AG10803 (cell line): ENCODE results near the gene ZNF585A.
"Not testable (repeated sequence)": the region's sequence is repeated elsewhere in the genome, so short reads cannot be mapped to it uniquely, and the experiment has no call there.

ENCODE experiments used
- DNase-seq: peaks from one replicate; pipeline ENCODE4 v3.0.0; 2010; ENCODE audit warnings: low read depth
- H3K4me3 ChIP-seq: 2 replicates; pipeline ENCODE4 v1.5.1; 2011; ENCODE audit warnings: mild to moderate bottlenecking, low read length, control low read depth
- TF ChIP-seq, protein P1 (sequence below): conservative IDR thresholded peaks from 2 replicates; pipeline ENCODE4 v1.5.1; 2011; ENCODE audit warnings: mild to moderate bottlenecking, low read length, control low read depth, inconsistent platforms

ZNF585A gene

DNA sequence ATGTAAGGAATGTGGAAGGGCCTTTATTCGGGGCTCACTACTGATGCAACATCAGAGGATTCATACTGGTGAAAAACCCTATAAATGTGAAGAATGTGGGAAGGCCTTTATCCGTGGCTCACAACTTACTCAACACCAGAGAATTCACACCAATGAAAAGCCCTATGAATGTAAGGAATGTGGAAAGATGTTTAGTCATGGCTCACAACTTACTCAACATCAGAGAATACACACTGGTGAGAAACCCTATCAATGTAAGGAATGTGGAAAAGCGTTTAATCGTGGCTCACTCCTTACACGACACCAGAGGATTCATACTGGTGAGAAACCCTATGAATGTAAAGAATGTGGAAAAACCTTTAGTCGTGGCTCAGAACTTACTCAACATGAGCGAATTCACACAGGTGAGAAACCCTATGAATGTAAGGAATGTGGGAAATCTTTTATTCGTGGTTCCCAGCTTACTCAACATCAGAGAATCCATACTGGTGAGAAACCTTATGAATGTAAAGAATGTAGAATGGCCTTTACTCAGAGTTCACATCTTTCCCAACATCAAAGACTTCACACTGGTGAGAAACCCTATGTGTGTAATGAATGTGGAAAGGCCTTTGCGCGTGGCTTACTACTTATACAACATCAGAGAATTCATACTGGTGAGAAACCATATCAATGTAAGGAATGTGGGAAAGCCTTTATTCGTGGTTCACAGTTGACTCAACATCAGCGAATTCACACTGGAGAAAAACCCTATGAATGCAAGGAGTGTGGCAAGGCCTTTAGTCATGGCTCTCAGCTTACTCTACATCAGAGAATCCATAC lies 44.3 kb downstream of the ZNF585A start:
- no peak for DNase-seq
- TF ChIP-seq, protein P1, sequence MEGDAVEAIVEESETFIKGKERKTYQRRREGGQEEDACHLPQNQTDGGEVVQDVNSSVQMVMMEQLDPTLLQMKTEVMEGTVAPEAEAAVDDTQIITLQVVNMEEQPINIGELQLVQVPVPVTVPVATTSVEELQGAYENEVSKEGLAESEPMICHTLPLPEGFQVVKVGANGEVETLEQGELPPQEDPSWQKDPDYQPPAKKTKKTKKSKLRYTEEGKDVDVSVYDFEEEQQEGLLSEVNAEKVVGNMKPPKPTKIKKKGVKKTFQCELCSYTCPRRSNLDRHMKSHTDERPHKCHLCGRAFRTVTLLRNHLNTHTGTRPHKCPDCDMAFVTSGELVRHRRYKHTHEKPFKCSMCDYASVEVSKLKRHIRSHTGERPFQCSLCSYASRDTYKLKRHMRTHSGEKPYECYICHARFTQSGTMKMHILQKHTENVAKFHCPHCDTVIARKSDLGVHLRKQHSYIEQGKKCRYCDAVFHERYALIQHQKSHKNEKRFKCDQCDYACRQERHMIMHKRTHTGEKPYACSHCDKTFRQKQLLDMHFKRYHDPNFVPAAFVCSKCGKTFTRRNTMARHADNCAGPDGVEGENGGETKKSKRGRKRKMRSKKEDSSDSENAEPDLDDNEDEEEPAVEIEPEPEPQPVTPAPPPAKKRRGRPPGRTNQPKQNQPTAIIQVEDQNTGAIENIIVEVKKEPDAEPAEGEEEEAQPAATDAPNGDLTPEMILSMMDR, result no peak
- H3K4me3 ChIP-seq, result no peak overlapping the region

DNA sequence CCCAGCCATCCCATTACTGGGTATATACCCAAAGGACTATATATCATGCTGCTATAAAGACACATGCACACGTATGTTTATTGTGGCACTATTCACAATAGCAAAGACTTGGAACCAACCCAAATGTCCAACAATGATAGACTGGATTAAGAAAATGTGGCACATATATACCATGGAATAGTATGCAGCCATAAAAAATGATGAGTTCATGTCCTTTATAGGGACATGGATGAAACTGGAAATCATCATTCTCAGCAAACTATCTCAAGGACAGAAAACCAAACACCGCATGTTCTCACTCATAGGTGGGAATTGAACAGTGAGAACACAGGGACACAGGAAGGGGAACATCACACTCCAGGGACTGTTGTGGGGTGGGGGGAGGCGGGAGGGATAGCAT lies 50.4 kb downstream of the ZNF585A start:
- H3K4me3 ChIP-seq, DNase-seq: not testable (repeated sequence)

DNA sequence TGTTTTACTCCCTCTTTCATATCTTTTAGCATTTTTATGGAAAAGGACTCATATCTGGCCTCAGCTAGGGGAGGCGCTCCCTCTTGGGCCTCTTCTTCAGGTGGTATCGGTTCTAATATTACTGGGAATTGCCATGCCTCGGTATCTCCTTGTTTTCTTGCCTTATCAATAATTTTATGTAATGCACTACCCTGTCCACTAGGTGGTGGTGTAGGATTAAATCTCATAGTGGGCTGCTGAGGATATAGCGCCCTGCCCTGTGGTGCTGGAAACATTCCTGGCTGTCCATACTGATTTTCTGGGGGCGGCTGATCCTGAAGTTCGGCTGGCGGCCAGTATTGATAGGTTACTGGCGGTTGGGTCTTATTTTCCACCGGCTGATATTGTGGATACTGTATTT lies 58.5 kb downstream of the ZNF585A start:
- no peak for DNase-seq
- TF ChIP-seq, protein P1, result no peak; the same call in 1 of the 2 replicates
- no peak overlapping the region for H3K4me3 ChIP-seq

DNA sequence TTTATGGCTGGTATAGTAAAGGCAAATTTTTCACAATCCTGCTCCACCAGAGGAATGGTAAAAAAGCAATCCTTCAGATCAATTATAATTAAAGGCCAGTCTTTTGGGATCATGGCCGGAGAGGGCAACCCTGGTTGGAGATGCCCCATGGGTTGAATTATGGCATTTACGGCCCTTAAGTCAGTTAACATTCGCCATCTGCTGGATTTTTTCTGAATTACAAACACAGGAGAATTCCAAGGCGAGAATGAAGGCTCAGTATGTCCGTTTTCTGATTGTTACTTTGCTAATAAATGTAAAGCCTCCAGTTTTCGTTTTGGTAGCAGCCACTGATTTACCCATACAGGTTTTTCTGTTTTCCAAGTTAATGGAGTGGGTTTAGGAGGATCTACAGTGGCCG lies 60.7 kb downstream of the ZNF585A start:
- not testable (repeated sequence) for H3K4me3 ChIP-seq, DNase-seq

DNA sequence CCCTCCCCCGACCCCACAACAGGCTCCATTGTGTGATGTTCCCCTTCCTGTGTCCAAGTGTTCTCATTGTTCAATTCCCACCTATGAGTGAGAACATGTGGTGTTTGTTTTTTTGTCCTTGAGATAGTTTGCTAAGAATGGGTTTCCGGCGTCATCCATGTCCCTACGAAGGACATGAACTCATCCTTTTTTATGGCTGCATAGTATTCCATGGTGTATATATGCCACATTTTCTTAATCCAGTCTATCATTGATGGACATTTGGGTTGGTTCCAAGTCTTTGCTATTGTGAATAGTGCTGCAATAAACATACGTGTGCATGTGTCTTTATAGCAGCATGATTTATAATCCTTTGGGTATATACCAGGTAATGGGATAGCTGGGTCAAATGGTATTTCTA lies 68.4 kb downstream of the ZNF585A start:
- H3K4me3 ChIP-seq, DNase-seq: not testable (repeated sequence)

DNA sequence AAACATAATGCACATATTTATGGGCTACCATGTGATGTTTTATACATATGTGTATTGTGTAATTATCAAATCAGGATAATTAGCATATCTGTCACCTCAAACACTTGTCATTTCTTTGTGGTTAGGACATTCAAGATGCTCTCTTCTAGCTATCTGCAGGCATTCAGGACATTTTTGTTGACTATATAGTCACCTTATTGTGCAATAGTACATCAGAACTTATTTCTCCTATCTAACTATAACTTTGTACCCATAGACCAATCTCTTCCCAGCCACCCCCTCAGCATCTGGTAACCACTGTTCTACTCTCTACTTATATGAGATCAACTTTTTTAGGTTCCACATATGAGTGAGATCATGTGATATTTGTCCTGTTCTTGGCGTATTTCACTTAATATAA lies 73.9 kb downstream of the ZNF585A start:
- no peak for DNase-seq
- TF ChIP-seq, protein P1, result no peak
- no peak overlapping the region for H3K4me3 ChIP-seq

DNA sequence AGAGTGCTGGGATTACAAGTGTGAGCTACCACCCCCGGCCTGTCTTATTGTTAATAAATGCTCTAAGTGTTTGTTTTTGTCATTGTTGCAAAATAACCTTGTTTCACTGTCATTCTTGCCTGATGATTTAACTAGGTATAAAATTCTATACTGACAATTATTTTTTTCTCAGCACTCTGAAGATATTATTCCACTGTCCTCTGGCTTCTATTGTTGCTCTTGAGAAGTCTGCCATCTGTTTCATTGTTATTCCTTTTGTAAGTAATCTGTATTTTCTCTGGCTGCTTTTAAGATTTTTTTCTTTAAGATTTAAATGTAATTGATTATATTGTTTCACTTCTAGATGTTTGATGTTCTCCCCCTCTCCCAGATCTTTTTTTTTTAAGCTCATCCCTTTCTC lies 76.6 kb downstream of the ZNF585A start:
- TF ChIP-seq, protein P1, result no peak
- no peak overlapping the region for H3K4me3 ChIP-seq
- no peak for DNase-seq
